Calu3 (cell line): Measurements from ENCODE around the gene MIOX. TPM values are rescaled to one million over a fixed set of nuclear protein-coding genes. Genes with fewer than 3 reads are reported as not detected.

Experiments used
- BruUV-seq: library from RNA; stranded (reverse); fragments of 400-500 nt; replicated peaks from 2 replicates; lab custom pipeline; 2021; lab: Mats Ljungman, UMichigan
- CTCF ChIA-PET: fragments of 300-600 bp; sonication (Branson Sonifier 250); formaldehyde crosslinking; loops from one replicate; lab custom pipeline; 2022; ENCODE audit warnings: antibody characterized with exemption; lab: Charles Lee
- DNase-seq: peaks from one replicate; pipeline ENCODE4 v3.0.0; 2022
- H3K27ac Mint-ChIP-seq: one replicate; pipeline ENCODE4 v1.8.0; 2022; ENCODE audit warnings: mixed read lengths; ENCODE audit not compliant: unreplicated experiment
- H3K27me3 Mint-ChIP-seq: one replicate; pipeline ENCODE4 v1.8.0; 2022; ENCODE audit warnings: mixed read lengths; ENCODE audit not compliant: unreplicated experiment
- H3K36me3 Mint-ChIP-seq: one replicate; pipeline ENCODE4 v1.8.0; 2022; ENCODE audit warnings: mild to moderate bottlenecking, moderate library complexity, mixed read lengths; ENCODE audit not compliant: insufficient read depth, unreplicated experiment
- H3K4me1 Mint-ChIP-seq: one replicate; pipeline ENCODE4 v1.8.0; 2022; ENCODE audit warnings: mild to moderate bottlenecking, low read depth, mixed read lengths; ENCODE audit not compliant: unreplicated experiment
- H3K4me3 Mint-ChIP-seq: one replicate; pipeline ENCODE4 v1.8.0; 2022; ENCODE audit warnings: mild to moderate bottlenecking, low read depth, moderate library complexity, mixed read lengths; ENCODE audit not compliant: unreplicated experiment
- H3K9me3 Mint-ChIP-seq: one replicate; pipeline ENCODE4 v1.8.0; 2022; ENCODE audit warnings: low read depth, mixed read lengths; ENCODE audit not compliant: unreplicated experiment
- intact Hi-C: fragments of 100-400 bp; cut with micrococcal nuclease; formaldehyde crosslinking; loops from one replicate; pipeline ENCODE4 v1.10.0; 2022; ENCODE audit not compliant: unreplicated experiment
- total RNA-seq: library from RNA; stranded (reverse); gene quantifications from 2 replicates; pipeline ENCODE4 v1.2.3, GENCODE V29; 2022
- TF ChIP-seq, protein P1 (sequence below): fragments of 200-600 bp; IDR thresholded peaks from one replicate; pipeline ENCODE4 v1.8.0; 2022; ENCODE audit warnings: antibody characterized with exemption; ENCODE audit not compliant: unreplicated experiment

Gene MIOX
- total RNA-seq, 1 experiment from 2014 or later = 0.45 TPM

DNA sequence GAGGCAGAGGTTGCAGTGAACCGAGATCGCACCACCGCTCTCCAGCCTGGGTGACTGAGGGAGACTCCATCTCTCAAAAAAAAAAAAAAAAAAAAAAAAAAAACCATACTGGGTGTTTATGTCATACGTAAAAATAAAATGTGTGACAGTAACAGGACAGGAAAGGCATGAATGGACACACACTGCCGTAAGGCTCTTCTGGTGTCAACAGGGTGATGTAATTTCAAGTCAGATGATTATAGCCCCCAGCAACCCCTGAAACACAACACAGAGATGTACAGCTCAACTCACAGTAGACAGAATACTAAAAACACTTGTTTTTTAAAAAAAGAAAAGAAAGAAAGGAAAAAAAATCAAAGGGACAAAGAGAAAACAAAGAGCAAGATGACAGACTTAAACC, 34.0 kb upstream of the MIOX start:
- CTCF ChIA-PET = interaction anchor here (0.6 to 0.7 kb wide), 3 partner anchors 132 to 168 kb away, joined by 4 to 6 read pairs (median 5); no protein-coding TSS in a partner anchor
- no peak for DNase-seq
- TF ChIP-seq, protein P1, sequence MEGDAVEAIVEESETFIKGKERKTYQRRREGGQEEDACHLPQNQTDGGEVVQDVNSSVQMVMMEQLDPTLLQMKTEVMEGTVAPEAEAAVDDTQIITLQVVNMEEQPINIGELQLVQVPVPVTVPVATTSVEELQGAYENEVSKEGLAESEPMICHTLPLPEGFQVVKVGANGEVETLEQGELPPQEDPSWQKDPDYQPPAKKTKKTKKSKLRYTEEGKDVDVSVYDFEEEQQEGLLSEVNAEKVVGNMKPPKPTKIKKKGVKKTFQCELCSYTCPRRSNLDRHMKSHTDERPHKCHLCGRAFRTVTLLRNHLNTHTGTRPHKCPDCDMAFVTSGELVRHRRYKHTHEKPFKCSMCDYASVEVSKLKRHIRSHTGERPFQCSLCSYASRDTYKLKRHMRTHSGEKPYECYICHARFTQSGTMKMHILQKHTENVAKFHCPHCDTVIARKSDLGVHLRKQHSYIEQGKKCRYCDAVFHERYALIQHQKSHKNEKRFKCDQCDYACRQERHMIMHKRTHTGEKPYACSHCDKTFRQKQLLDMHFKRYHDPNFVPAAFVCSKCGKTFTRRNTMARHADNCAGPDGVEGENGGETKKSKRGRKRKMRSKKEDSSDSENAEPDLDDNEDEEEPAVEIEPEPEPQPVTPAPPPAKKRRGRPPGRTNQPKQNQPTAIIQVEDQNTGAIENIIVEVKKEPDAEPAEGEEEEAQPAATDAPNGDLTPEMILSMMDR = no peak
- no peak overlapping the region for H3K27ac Mint-ChIP-seq
- no peaks in the 10 kb centered on the region for H3K4me1 Mint-ChIP-seq
- H3K27me3 Mint-ChIP-seq = no peaks in the 10 kb centered on the region
- no TSS peak for BruUV-seq
- no peaks in the 10 kb centered on the region for H3K9me3 Mint-ChIP-seq
- intact Hi-C loops = no loop called here
- H3K4me3 Mint-ChIP-seq = no peak overlapping the region
- peaks cover 85% of the 10 kb centered on the region for H3K36me3 Mint-ChIP-seq

DNA sequence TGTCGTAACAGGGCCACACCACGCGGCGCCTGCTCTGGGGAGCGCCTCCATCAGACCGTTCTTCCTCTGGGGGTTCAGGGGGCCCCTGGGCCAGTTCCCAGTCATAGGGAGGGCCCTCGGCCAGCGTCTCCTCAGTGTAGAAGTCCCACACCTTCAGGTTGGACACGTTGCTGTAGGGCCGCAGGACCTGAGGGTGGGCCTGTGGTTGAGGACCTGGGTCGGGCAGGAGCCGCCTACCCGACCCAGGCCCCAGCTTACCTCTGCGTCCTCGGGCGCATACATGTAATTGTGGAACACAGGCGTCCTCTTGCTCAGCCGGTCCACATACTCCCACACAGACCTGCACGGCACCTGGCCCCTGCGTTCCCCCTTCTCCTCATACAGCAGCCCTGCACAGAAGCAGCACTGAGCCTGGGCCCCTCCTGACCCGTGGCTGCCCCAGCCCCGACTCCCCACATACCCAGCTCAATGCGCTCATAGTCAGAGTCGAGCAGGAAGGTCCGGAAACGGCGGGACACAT, 32.0 kb upstream of the MIOX start:
- CTCF ChIA-PET = interaction anchor here (0.6 kb wide), 1 partner anchor 122 kb away, joined by 5 read pairs; no protein-coding TSS in a partner anchor
- H3K27ac Mint-ChIP-seq = no peak overlapping the region
- no peak for DNase-seq
- TF ChIP-seq, protein P1 = no peak
- BruUV-seq = no TSS peak
- intact Hi-C loops = no loop called here
- no peaks in the 10 kb centered on the region for H3K4me1 Mint-ChIP-seq
- H3K4me3 Mint-ChIP-seq = no peak overlapping the region
- no peaks in the 10 kb centered on the region for H3K9me3 Mint-ChIP-seq
- no peaks in the 10 kb centered on the region for H3K27me3 Mint-ChIP-seq
- H3K36me3 Mint-ChIP-seq = peaks cover 81% of the 10 kb centered on the region

DNA sequence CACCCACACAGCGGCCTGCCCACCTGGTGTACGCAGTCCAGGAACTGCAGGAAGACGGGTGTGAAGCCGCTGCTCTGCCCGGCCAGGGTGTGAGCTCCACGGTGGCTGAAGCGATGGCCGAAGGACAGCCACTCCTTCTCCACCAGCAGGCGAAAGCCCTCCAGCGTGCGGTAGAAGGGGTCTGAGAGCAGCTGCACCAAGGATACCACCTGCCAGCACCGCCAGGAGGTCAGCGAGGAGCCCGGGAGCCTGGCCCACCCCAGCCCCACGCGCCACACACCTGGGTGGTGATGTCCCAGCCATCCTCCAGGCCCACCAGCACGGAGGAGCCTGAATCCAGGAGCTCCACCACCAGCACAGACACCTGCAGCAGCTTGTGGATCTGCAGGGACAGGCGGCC, 31.5 kb upstream of the MIOX start:
- Mint-ChIP-seq H3K27ac (no peak overlapping the region), H3K9me3 (no peaks in the 10 kb centered on the region), H3K27me3 (no peaks in the 10 kb centered on the region), H3K4me1 (no peaks in the 10 kb centered on the region), H3K4me3 (no peak overlapping the region), H3K36me3 (peaks cover 77% of the 10 kb centered on the region)
- no TSS peak for BruUV-seq
- CTCF ChIA-PET = interaction anchor here (0.6 kb wide), 1 partner anchor 123 kb away, joined by 5 read pairs; no protein-coding TSS in a partner anchor
- intact Hi-C loops = no loop called here
- DNase-seq = no peak
- TF ChIP-seq, protein P1 = no peak

DNA sequence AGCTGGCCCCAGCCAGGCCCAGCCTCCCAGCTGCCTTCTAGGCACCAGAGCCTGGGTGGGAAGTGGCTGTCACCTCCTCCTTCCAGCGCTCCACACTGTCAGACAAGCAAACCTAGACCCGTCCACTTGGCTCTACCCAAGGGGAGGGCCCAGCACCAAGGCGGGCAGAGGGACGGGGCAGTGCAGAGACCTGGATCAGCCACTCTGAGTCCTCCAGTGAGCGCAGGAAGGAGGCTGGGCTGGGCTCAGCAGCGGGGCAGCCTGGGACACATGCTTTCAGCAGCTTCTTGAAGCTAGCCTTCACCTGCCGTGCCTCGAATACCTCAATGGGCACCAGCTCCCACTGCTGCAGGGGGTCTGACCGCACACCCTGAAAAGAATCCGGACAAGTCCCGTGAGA, 30.6 kb upstream of the MIOX start:
- DNase-seq = no peak
- no TSS peak for BruUV-seq
- intact Hi-C loops = no loop called here
- H3K9me3 Mint-ChIP-seq = no peaks in the 10 kb centered on the region
- TF ChIP-seq, protein P1 = no peak
- H3K27ac Mint-ChIP-seq = no peak overlapping the region
- no peak overlapping the region for H3K4me3 Mint-ChIP-seq
- H3K4me1 Mint-ChIP-seq = peaks cover 5% of the 10 kb centered on the region
- CTCF ChIA-PET = no interaction called here
- peaks cover 78% of the 10 kb centered on the region for H3K36me3 Mint-ChIP-seq
- no peaks in the 10 kb centered on the region for H3K27me3 Mint-ChIP-seq
